Subcutaneous abdominal adipose tissue (tissue), 5 donors: ENCODE data around the gene PLPP4.
"Not testable (repeated sequence)": the region's sequence is repeated elsewhere in the genome, so short reads cannot be mapped to it uniquely, and the experiment has no call there.

Source experiments
- H3K27ac ChIP-seq: one replicate; pipeline ENCODE4 v1.7.0; 2013; ENCODE audit warnings: low read depth, mild to moderate bottlenecking, inconsistent platforms, low read length, moderate library complexity
- H3K27me3 ChIP-seq, 5 donors: one replicate each; pipeline ENCODE4 v1.7.0; 2013; ENCODE audit warnings: low read length in 5 of 5, inconsistent platforms in 1 of 5; ENCODE audit not compliant: control insufficient read depth in 5 of 5, insufficient read depth in 4 of 5
- H3K36me3 ChIP-seq, 5 donors: one replicate each; pipeline ENCODE4 v1.7.0; 2013; ENCODE audit warnings: low read length in 5 of 5; ENCODE audit not compliant: control insufficient read depth in 5 of 5, insufficient read depth in 5 of 5
- H3K4me1 ChIP-seq, 5 donors: one replicate each; pipeline ENCODE4 v1.7.0; 2013; ENCODE audit warnings: low read length in 5 of 5, mild to moderate bottlenecking in 3 of 5, moderate library complexity in 1 of 5; ENCODE audit not compliant: control insufficient read depth in 5 of 5, insufficient read depth in 5 of 5
- H3K4me3 ChIP-seq, 5 donors: one replicate each; pipeline ENCODE4 v1.7.0; 2013; ENCODE audit warnings: low read length in 5 of 5, low read depth in 1 of 5
- H3K9ac ChIP-seq, 5 donors: one replicate each; pipeline ENCODE4 v1.7.0; 2013; ENCODE audit warnings: low read length in 5 of 5, mild to moderate bottlenecking in 4 of 5, moderate library complexity in 3 of 5
- H3K9me3 ChIP-seq, 5 donors: one replicate each; pipeline ENCODE4 v1.7.0; 2013; ENCODE audit warnings: low read length in 5 of 5; ENCODE audit not compliant: control insufficient read depth in 5 of 5
- donor health status: healthy.
- donor health status: healthy.
- donor health status: healthy.
- donor health status: healthy.
- donor health status: healthy.

The PLPP4 gene

GRCh38 chr10:120495226-120496009, 38.4 kb downstream of the PLPP4 start:
- Histone ChIP-seq H3K36me3 (no peaks in the 10 kb centered on the region), H3K9me3 (no peaks in the 10 kb centered on the region), H3K4me3 (no peak overlapping the region), H3K27ac (no peak overlapping the region), H3K4me1 (no peaks in the 10 kb centered on the region), H3K9ac (no peak overlapping the region), H3K27me3 (peaks cover 0 to 9% (median 3%) of the 10 kb centered on the region in 5 donors)

- H3K27ac ChIP-seq, result no peak overlapping the region
- peaks cover 0 to 9% (median 0%) of the 10 kb centered on the region in 5 donors for H3K27me3 ChIP-seq
- no peak overlapping the region for H3K4me3 ChIP-seq
- no peaks in the 10 kb centered on the region for H3K36me3 ChIP-seq
- no peaks in the 10 kb centered on the region for H3K4me1 ChIP-seq
- H3K9me3 ChIP-seq, result no peaks in the 10 kb centered on the region
- H3K9ac ChIP-seq, result no peak overlapping the region
These were observed 42.9 kb downstream of the PLPP4 start for GRCh38 chr10:120499883-120500282.

- peaks cover 0 to 9% (median 0%) of the 10 kb centered on the region in 5 donors for H3K27me3 ChIP-seq
- no peak overlapping the region for H3K4me3 ChIP-seq
- H3K4me1 ChIP-seq, result no peaks in the 10 kb centered on the region
- H3K27ac ChIP-seq, result no peak overlapping the region
- no peaks in the 10 kb centered on the region for H3K36me3 ChIP-seq
- no peak overlapping the region for H3K9ac ChIP-seq
- no peaks in the 10 kb centered on the region for H3K9me3 ChIP-seq
These were observed 46.7 kb downstream of the PLPP4 start for GRCh38 chr10:120503689-120504088.

GRCh38 chr10:120504227-120504626, 47.2 kb downstream of the PLPP4 start:
- H3K9me3 ChIP-seq, H3K9ac ChIP-seq, H3K4me1 ChIP-seq, H3K36me3 ChIP-seq, H3K4me3 ChIP-seq, H3K27ac ChIP-seq: not testable (repeated sequence)
- H3K27me3 ChIP-seq, result peaks cover 0 to 11% (median 0%) of the 10 kb centered on the region in 5 donors

- Histone ChIP-seq H3K27me3 (peaks cover 0 to 8% (median 2%) of the 10 kb centered on the region in 5 donors), H3K36me3 (no peaks in the 10 kb centered on the region), H3K9ac (no peak overlapping the region), H3K4me3 (no peak overlapping the region), H3K9me3 (no peaks in the 10 kb centered on the region), H3K27ac (no peak overlapping the region), H3K4me1 (no peaks in the 10 kb centered on the region)
These were observed 48.0 kb downstream of the PLPP4 start for GRCh38 chr10:120505056-120505455.

- peaks cover 0 to 8% (median 2%) of the 10 kb centered on the region in 5 donors for H3K27me3 ChIP-seq
- no peak overlapping the region for H3K4me3 ChIP-seq
- no peak overlapping the region for H3K9ac ChIP-seq
- H3K4me1 ChIP-seq, result no peaks in the 10 kb centered on the region
- H3K9me3 ChIP-seq, result no peaks in the 10 kb centered on the region
- H3K27ac ChIP-seq, result no peak overlapping the region
- H3K36me3 ChIP-seq, result no peaks in the 10 kb centered on the region
These were observed 48.8 kb downstream of the PLPP4 start for GRCh38 chr10:120505866-120506265.

GRCh38 chr10:120506674-120507073, 49.6 kb downstream of the PLPP4 start:
- no peak overlapping the region for H3K9ac ChIP-seq
- H3K9me3 ChIP-seq, result no peaks in the 10 kb centered on the region
- no peak overlapping the region for H3K27ac ChIP-seq
- H3K4me1 ChIP-seq, result no peaks in the 10 kb centered on the region
- H3K27me3 ChIP-seq, result peaks cover 0 to 8% (median 3%) of the 10 kb centered on the region in 5 donors
- no peak overlapping the region for H3K4me3 ChIP-seq
- no peaks in the 10 kb centered on the region for H3K36me3 ChIP-seq

DNA sequence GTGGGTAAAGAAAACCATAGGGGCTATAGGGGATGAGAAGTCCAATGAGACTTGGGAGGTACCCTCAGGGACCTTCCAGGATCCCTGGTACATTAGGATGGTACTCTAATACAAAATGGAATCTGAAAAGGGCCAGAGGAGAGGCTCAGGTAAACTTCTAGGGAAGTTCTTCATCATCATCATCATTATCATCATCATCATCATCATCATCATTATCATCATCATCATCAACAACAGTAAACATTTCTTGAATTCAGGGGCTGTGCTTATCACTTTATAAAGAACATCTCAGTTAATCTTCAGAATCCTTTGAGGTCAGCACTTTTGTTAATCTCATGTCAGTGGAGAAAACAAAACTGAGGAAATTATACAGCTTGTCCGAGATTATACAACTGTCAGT, 50.1 kb downstream of the PLPP4 start:
- H3K36me3 ChIP-seq, result no peaks in the 10 kb centered on the region
- H3K9me3 ChIP-seq, result no peaks in the 10 kb centered on the region
- peaks cover 0 to 5% (median 3%) of the 10 kb centered on the region in 5 donors for H3K27me3 ChIP-seq
- no peaks in the 10 kb centered on the region for H3K4me1 ChIP-seq
- no peak overlapping the region for H3K9ac ChIP-seq
- H3K27ac ChIP-seq, result no peak overlapping the region
- H3K4me3 ChIP-seq, result no peak overlapping the region

DNA sequence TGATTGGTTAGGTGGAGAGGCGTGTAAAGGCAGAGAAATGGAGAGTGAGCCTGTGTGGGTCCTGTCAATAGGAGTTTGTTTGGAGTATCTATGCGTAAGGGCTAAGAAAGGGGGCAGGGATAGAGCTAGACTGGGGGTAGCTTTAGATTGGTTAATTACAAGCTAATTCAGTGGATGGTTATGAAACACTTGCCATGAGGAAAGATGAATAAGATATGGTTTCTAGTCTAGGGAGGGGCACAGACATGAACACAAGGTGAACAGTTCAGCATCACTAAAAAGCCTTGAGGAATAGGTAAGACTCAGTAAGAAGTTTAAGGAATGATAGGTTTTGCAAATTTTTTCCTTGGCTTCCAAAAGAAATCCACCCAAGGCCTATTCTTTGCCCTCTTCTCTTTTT, 50.6 kb downstream of the PLPP4 start:
- no peak overlapping the region for H3K27ac ChIP-seq
- H3K9me3 ChIP-seq, result no peaks in the 10 kb centered on the region
- no peaks in the 10 kb centered on the region for H3K4me1 ChIP-seq
- peaks cover 0 to 5% (median 3%) of the 10 kb centered on the region in 5 donors for H3K27me3 ChIP-seq
- H3K36me3 ChIP-seq, result no peaks in the 10 kb centered on the region
- no peak overlapping the region for H3K4me3 ChIP-seq
- no peak overlapping the region for H3K9ac ChIP-seq

DNA sequence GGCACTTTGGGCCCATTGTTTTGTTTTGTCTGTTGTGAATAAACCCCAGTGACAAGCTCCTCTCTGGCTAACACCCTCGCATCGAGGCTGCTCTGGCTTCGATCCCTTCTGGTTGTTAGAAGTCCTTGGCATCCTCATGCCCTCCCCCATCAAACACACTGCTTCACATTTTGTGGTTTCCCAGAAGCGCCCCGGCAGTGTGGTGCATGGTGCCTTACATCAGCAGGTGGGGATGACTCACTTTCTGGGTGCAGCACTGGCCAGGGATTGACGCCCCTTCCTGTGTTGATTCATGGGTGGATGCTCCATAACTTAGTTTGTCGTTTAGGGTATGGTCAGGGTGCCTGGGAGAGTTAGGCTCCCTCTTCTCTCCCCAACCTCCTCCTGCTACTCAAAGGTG, 51.4 kb downstream of the PLPP4 start:
- Histone ChIP-seq H3K27ac (no peak overlapping the region), H3K4me3 (no peak overlapping the region), H3K27me3 (peaks cover 0 to 5% (median 3%) of the 10 kb centered on the region in 5 donors), H3K4me1 (no peaks in the 10 kb centered on the region), H3K36me3 (no peaks in the 10 kb centered on the region), H3K9me3 (no peaks in the 10 kb centered on the region), H3K9ac (no peak overlapping the region)
